DND-41 (cell line): Measurements from ENCODE around the gene STOX1.
A peak's percentile ranks its signal among the peaks of the same experiment; 100 is the strongest.

ENCODE experiments used
- ATAC-seq: fragments of 200-7000 bp; cut with Tn5 transposase; 3 replicates; pipeline ENCODE4 v1.9.1; 2021; ENCODE audit warnings: low read depth; ENCODE audit not compliant: insufficient read depth
- DNase-seq: peaks from one replicate; pipeline ENCODE4 v3.0.0-alpha.2; 2020
- H2AFZ ChIP-seq: 2 replicates; pipeline ENCODE4 v1.6.0; 2012; ENCODE audit warnings: low read depth, low read length
- H3K27ac ChIP-seq: 2 replicates; pipeline ENCODE4 v1.5.1; 2012; ENCODE audit warnings: low read length, inconsistent platforms
- H3K27me3 ChIP-seq: fragments of 200-600 bp; sonication (generic); 2 replicates; pipeline ENCODE4 v1.6.0; 2012; ENCODE audit warnings: low read length, mild to moderate bottlenecking, inconsistent platforms; ENCODE audit not compliant: insufficient read depth, poor library complexity
- H3K36me3 ChIP-seq: 2 replicates; pipeline ENCODE4 v1.5.1; 2012; ENCODE audit warnings: low read length, inconsistent platforms; ENCODE audit not compliant: insufficient read depth
- H3K4me1 ChIP-seq: 2 replicates; pipeline ENCODE4 v1.5.1; 2012; ENCODE audit warnings: mild to moderate bottlenecking, low read length; ENCODE audit not compliant: insufficient read depth
- H3K4me2 ChIP-seq: 2 replicates; pipeline ENCODE4 v1.6.0; 2012; ENCODE audit warnings: mild to moderate bottlenecking, moderate library complexity, low read length, inconsistent platforms; ENCODE audit not compliant: insufficient read depth
- H3K4me3 ChIP-seq, 2 experiments: fragments of 200-600 bp in 1 of 2; shearing (Covaris generic) in 1 of 2; 2 replicates each; pipeline ENCODE4 v1.5.1; 2012 to 2016; ENCODE audit warnings: inconsistent platforms in 2 of 2, low read length in 2 of 2, mild to moderate bottlenecking in 2 of 2, low read depth in 1 of 2, moderate library complexity in 1 of 2
- H3K79me2 ChIP-seq: 2 replicates; pipeline ENCODE4 v1.6.0; 2012; ENCODE audit warnings: low read length, inconsistent platforms; ENCODE audit not compliant: insufficient read depth
- H3K9ac ChIP-seq: 2 replicates; pipeline ENCODE4 v1.6.0; 2012; ENCODE audit warnings: low read depth, mild to moderate bottlenecking, inconsistent platforms, low read length, moderate library complexity
- H3K9me3 ChIP-seq: 2 replicates; pipeline ENCODE4 v1.5.1; 2012; ENCODE audit warnings: low read length, moderate library complexity, mild to moderate bottlenecking, inconsistent platforms; ENCODE audit not compliant: insufficient read depth, severe bottlenecking
- H4K20me1 ChIP-seq: 2 replicates; pipeline ENCODE4 v1.6.0; 2012; ENCODE audit warnings: low read length; ENCODE audit not compliant: insufficient read depth
- EZH2 ChIP-seq: IDR thresholded peaks from 3 replicates; pipeline ENCODE4 v1.6.1; 2012; ENCODE audit warnings: borderline replicate concordance, low read depth, mild to moderate bottlenecking, moderate library complexity, low read length, inconsistent platforms; ENCODE audit not compliant: severe bottlenecking
- TF ChIP-seq, protein P1 (sequence below): IDR thresholded peaks from 2 replicates; pipeline ENCODE4 v1.5.1; 2012; ENCODE audit warnings: borderline replicate concordance, low read length, moderate library complexity, mild to moderate bottlenecking; ENCODE audit not compliant: poor library complexity, severe bottlenecking; ENCODE audit errors: extremely low read depth

STOX1 gene

DNA sequence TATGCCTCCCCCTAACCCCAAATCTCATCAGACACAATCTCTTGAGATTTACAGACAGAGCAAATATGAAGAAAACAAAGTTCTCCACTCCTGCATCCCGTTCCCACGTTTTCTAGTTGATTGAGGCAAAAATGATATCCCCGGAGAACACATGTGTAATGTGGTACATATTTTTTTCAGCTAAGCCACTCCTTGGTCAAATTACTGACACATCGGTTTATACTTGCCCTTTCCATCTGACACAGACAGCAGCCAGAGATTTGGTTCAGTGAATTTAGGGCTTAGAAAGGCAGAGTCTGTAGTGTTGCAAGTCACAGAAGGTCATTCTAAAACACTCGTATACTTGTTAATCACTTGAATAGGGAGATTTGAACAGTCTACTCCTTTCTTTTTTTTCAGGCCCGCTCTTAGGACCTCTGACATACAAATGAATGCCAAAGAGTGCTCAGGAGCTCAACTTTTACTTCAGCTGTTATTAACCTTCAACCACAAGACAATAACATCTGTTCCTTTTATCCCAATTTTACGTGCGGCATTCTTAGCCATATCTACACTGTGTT lies 71.9 kb downstream of the STOX1 start:
- Histone ChIP-seq H2AFZ (peak overlapping the region; percentile 75; the same call in 1 of the 2 replicates), H3K4me3 (no peak overlapping the region), H4K20me1 (peaks cover 3% of the 10 kb centered on the region; the same call in 1 of the 2 replicates), H3K9ac (no peak overlapping the region), H3K27ac (no peak overlapping the region), H3K4me2 (no peak overlapping the region), H3K27me3 (no peaks in the 10 kb centered on the region), H3K9me3 (no peaks in the 10 kb centered on the region), H3K36me3 (peaks cover 2% of the 10 kb centered on the region; the same call in 1 of the 2 replicates), H3K79me2 (peaks cover 32% of the 10 kb centered on the region), H3K4me1 (peaks cover 35% of the 10 kb centered on the region)
- ATAC-seq (no peak), DNase-seq (no peak)
- TF ChIP-seq, protein P1, sequence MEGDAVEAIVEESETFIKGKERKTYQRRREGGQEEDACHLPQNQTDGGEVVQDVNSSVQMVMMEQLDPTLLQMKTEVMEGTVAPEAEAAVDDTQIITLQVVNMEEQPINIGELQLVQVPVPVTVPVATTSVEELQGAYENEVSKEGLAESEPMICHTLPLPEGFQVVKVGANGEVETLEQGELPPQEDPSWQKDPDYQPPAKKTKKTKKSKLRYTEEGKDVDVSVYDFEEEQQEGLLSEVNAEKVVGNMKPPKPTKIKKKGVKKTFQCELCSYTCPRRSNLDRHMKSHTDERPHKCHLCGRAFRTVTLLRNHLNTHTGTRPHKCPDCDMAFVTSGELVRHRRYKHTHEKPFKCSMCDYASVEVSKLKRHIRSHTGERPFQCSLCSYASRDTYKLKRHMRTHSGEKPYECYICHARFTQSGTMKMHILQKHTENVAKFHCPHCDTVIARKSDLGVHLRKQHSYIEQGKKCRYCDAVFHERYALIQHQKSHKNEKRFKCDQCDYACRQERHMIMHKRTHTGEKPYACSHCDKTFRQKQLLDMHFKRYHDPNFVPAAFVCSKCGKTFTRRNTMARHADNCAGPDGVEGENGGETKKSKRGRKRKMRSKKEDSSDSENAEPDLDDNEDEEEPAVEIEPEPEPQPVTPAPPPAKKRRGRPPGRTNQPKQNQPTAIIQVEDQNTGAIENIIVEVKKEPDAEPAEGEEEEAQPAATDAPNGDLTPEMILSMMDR = no peak
- no peak for TF ChIP-seq EZH2

DNA sequence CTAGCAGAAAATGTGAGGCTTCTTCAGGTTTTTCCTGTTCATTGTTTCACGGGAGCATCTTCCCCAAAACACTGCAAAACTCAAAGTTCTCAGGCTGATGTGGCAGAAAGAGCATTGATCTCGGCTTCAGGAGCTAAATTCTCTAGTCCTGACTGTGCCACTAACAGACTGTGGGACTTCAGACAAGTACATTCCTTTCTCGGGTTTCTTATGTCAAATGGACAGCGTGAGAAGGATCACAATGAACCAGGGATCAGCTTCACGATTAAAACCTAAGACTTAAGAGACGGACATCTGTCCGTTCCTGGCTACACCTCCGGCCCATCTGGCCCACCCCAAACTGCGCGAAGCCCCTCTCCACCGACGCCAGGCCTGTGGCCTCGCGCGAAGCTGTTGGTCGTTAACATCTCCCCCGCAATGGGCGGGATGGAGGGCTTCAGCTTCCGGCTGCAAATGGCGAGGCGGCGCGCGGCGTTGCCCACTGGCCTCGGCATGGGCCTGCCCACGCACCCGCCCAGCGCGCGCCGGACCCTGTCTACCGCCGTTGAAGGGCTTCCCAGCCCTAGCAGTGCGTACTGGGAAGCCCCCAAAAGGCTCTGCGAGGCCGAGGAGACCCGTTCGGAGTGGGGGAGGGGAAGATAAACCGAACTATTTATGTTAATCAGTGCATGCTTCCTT lies 73.2 kb downstream of the STOX1 start:
- Histone ChIP-seq H3K27me3 (no peaks in the 10 kb centered on the region), H3K4me2 (peak overlapping the region; percentile 76), H3K4me3 (peak overlapping the region; percentile 26 to 69; a peak in 3 of 4 replicates), H2AFZ (peak overlapping the region; percentile 75), H4K20me1 (peaks cover 3% of the 10 kb centered on the region; the same call in 1 of the 2 replicates), H3K79me2 (peaks cover 45% of the 10 kb centered on the region), H3K36me3 (peaks cover 3% of the 10 kb centered on the region; the same call in 1 of the 2 replicates), H3K4me1 (peaks cover 38% of the 10 kb centered on the region), H3K9ac (peak overlapping the region; percentile 93), H3K27ac (peak overlapping the region; percentile 94), H3K9me3 (no peaks in the 10 kb centered on the region)
- DNase-seq (no peak), ATAC-seq (peak; percentile 66)
- TF ChIP-seq, protein P1 = no peak
- no peak for TF ChIP-seq EZH2

DNA sequence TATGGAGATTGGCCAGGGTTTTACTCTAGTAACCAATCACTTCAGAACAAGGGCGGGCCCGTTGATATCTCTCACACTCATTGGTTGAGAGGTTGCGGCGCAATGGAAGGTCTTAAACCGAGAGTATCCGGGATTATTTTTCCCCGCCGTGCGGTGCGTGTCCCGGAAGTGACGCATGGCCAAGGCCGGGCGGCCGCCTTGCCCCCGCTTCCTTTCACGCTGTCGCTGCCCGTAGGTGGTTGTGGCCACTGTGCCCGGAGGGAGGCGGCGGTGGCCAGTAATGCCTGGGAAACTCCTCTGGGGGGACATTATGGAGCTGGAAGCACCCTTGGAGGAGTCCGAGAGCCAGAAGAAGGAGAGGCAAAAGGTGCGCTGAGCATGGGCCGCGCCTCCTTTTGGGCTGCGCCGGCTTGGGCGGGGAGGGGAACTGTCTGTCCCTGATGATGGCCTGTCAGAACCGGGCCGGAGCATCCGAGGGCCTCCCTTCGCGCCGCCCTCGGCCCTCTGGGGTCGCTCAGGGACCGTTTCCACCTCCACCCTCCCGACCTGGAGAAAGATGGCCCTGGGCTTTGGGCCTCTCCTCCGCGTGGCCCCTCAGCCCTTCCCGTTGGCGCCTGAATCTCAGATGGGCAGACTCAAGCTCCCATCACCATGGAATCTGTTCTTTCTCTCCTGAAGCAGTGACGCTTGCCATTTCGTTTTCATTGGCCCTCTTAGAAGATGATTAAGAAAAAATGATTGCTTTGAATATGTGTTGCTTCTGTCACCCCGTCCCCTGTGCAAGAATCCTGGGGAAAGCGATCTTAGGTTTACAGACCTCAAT lies 74.0 kb downstream of the STOX1 start, which contains the start of gene DDX50:
Gene DDX50, plus strand, starts transcription at position 211 of the 823 bp plus-strand sequence. Its CDS starts 70 bp downstream, at position 281.
- Histone ChIP-seq H3K4me3 (peak within 1 kb of the TSS; percentile 56 to 69), H3K27ac (peak within 1 kb of the TSS; percentile 94), H3K9me3 (no peaks in the 10 kb centered on the region), H4K20me1 (peaks cover 3% of the 10 kb centered on the region; the same call in 1 of the 2 replicates), H3K4me2 (peak within 1 kb of the TSS; percentile 76), H3K4me1 (peaks cover 38% of the 10 kb centered on the region), H3K9ac (peak within 1 kb of the TSS; percentile 93), H3K27me3 (no peaks in the 10 kb centered on the region), H3K36me3 (peaks cover 7% of the 10 kb centered on the region), H3K79me2 (peaks cover 51% of the 10 kb centered on the region), H2AFZ (peak within 1 kb of the TSS; percentile 90)
- ATAC-seq (peak; percentile 96), DNase-seq (peak; percentile 98)
- TF ChIP-seq, protein P1 = no peak
- no peak for TF ChIP-seq EZH2
